ENCODE measurements around the gene TEX51.

DNA sequence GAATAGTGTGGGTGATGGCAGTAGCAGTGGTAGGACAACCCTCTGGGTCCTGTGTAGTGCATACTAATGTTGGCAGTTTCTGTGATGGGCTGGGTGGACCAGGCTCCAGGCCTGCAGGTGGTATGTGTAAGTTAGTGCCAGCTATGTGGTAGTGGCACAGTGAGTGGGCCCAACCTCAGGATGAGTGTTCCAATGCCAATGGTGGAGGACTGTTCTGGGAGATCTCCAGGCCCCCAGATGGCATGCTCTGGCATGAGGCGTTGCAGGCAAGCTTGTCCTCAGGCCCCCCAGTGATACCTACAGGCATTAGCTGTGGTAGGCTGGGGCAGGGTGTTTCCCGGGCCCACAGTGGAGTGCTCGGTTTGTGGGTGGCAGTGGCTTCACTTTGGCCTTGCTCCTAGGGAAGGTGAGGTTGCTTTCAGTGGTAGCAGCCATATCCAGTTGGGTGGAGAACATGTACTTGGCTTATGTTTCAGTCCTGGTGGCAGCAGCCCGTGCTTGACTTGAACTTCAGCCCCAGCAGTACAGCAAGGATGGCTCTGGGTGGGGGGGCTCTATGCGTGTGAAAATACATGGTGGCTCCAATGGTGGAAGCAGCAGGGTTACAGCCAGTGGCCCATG is 32.4 kb downstream of the TEX51 start:
- TF ChIP-seq ZNF274 (IDR thresholded peaks at IDR 0.05; ENCODE audit: low read depth, low read length): no peak
- TF ChIP-seq YY1 (IDR thresholded peaks at IDR 0.05; ENCODE audit: insufficient read depth, insufficient read length): no peak

Measured in NT2/D1 (cell line).